ENCODE results near the gene PWWP2B.

- TF ChIP-seq KDM1A (IDR thresholded peaks at IDR 0.05) (no peak), ATF3 (IDR thresholded peaks at IDR 0.05) (no peak), ATF3 (CRISPR knock-in tag; conservative IDR thresholded peaks at IDR 0.05) (no peak), MAZ (CRISPR knock-in tag; conservative IDR thresholded peaks at IDR 0.05 in 1 of 2, IDR thresholded peaks at IDR 0.05 in 1 of 2) (no peak), ZBTB2 (IDR thresholded peaks at IDR 0.05) (no peak), GTF2B (IDR thresholded peaks at IDR 0.05; ENCODE audit: extremely low read depth, insufficient read length) (no peak), CREB1 (IDR thresholded peaks at IDR 0.05) (no peak), CREB1 (CRISPR knock-in tag; IDR thresholded peaks at IDR 0.05) (no peak)
These were observed 41.7 kb upstream of the PWWP2B start for GRCh38 chr10:132355297-132355696.

Data from K562 (cell line).